ENCODE data around the gene ZNF407.

Gene ZNF407

DNA sequence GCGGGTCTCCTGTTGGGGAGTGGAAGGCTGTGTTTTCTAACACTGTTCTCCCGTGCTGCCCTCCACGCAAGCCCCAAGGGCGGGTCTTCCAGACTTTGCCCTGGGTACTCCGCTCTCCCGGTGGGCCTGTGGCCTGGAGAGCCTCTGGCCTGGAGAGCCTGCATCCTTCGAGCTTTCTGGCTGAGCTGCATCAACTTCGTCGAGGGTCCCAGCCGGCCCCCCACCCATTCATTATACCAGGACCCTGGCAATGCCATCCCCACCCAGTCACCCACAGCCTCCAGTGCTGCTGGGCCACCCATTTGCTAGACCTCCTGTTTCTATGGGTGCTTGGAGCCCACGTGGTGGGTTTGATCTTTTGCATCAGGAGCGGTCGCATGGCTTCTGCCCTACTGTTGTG is 509.1 kb downstream of the ZNF407 start:
- DNase-seq (ENCODE audit: low read depth): no peak
- no peak overlapping the region for H3K4me3 ChIP-seq (ENCODE audit: control insufficient read depth, low read depth, low read length)
- TF ChIP-seq, protein P1, sequence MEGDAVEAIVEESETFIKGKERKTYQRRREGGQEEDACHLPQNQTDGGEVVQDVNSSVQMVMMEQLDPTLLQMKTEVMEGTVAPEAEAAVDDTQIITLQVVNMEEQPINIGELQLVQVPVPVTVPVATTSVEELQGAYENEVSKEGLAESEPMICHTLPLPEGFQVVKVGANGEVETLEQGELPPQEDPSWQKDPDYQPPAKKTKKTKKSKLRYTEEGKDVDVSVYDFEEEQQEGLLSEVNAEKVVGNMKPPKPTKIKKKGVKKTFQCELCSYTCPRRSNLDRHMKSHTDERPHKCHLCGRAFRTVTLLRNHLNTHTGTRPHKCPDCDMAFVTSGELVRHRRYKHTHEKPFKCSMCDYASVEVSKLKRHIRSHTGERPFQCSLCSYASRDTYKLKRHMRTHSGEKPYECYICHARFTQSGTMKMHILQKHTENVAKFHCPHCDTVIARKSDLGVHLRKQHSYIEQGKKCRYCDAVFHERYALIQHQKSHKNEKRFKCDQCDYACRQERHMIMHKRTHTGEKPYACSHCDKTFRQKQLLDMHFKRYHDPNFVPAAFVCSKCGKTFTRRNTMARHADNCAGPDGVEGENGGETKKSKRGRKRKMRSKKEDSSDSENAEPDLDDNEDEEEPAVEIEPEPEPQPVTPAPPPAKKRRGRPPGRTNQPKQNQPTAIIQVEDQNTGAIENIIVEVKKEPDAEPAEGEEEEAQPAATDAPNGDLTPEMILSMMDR (conservative IDR thresholded peaks at IDR 0.05; ENCODE audit: control insufficient read depth, insufficient read depth, low read depth, low read length): no peak

DNA sequence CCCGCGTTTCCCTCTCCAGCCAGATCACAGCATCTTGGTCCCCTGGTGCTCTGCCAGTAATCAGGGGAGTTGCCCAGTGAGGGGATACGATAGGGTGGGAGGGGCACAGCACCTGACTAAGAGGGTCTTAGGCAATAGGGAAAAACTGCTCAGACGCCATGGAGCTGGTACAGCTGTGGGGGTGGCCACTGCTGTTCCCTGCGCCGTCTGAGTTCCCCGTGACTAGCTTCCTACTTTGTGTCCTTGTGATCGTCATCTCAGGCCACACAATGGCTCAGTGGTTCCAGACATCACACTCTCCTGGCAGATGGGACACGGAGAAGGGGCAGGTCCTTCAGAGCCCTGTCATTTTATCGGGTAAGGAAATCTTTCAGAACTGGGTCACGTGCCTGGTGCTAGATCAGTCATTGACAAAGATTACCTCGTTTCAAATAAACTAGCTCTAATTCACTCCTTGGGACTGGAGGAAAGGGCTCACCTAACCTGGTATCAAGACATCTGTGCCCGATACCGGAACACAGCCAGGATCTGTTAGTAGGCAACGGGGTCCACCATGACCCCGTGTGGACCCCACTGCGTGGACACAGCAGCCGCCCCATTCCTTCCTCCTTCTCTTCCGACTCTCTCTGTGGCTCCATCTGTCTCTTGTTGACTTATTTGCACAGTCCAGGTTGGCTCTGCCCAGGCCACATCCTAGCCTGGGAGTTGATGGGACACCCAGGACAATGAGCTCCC is 509.7 kb downstream of the ZNF407 start:
- TF ChIP-seq, protein P1 (conservative IDR thresholded peaks at IDR 0.05; ENCODE audit: control insufficient read depth, insufficient read depth, low read depth, low read length): no peak
- H3K4me3 ChIP-seq (ENCODE audit: control insufficient read depth, low read depth, low read length): no peak overlapping the region
- no peak for DNase-seq (ENCODE audit: low read depth)

DNA sequence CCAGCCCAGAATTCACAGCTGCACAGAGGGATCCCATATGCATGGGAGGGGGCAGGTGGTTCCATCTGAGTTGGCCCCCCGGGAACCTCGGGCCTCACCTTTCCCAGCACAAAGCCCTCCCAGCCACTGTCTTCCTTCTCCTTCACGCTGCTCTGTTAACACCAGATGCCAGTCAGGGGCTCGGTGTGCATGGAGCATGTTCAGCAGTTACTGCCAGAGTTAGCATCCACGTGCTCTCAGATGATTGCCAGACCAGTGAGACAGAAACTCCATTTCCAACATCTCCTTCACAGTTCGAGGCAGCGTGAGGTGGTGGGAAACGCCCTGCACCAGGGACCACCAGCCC is 510.2 kb downstream of the ZNF407 start:
- TF ChIP-seq, protein P1 (conservative IDR thresholded peaks at IDR 0.05; ENCODE audit: control insufficient read depth, insufficient read depth, low read depth, low read length): no peak
- no peak for DNase-seq (ENCODE audit: low read depth)
- no peak overlapping the region for H3K4me3 ChIP-seq (ENCODE audit: control insufficient read depth, low read depth, low read length)

DNA sequence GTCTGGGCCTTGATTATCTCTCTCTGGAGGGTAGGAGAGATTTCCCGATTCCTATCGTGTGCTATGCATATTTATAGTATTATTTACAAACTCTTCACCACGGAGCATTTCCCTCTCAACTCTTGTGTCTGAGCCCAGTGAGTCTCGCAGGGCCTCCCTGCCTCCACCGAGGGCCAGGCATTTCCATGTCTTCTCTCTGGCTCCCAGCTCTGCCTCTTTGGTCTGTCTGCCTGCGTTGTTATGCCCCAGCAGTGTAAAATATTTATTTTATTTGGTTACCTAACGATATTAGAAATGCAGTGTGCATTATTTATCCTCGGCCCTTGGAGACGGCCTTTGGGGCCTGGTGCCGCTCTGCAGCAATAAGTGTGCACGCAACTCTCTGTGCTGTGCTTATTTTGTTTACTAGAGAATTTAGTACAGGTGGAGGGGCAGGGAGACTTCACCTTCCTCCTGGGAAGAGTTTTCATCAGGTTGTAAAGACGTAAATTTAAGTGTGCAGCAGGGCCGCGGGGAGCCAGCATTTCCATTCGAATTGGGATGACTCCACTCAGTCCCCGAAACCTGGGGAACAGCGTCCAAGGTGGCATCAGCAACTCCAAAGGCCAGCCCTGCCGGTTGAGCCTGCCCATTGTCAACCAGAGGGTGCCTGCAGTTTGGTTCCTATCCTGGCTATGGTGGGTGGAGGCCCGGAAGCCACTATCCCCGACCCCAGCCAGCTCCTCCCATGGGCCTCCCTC is 511.1 kb downstream of the ZNF407 start:
- TF ChIP-seq, protein P1 (conservative IDR thresholded peaks at IDR 0.05; ENCODE audit: control insufficient read depth, insufficient read depth, low read depth, low read length): no peak
- DNase-seq (ENCODE audit: low read depth): no peak
- H3K4me3 ChIP-seq (ENCODE audit: control insufficient read depth, low read depth, low read length): no peak overlapping the region

DNA sequence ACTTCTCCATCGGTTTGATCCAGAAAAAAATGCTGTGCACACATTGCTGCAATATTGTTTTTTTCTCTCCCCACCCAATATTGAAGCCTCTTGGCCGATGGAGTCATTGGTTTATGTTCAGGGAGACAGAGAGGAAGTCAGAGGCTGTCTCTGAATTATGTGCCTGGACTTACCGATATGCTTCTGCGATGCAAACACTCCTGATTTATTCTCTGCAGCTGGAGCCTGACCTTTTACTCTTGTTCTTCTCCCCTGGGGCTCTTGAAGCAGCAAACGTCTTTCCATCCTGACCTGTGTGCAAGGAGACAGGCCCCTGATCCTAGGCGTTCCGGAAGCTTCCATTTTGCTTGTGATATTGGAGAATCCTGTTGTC is 511.6 kb downstream of the ZNF407 start:
- no peak for DNase-seq (ENCODE audit: low read depth)
- TF ChIP-seq, protein P1 (conservative IDR thresholded peaks at IDR 0.05; ENCODE audit: control insufficient read depth, insufficient read depth, low read depth, low read length): no peak
- no peak overlapping the region for H3K4me3 ChIP-seq (ENCODE audit: control insufficient read depth, low read depth, low read length)

DNA sequence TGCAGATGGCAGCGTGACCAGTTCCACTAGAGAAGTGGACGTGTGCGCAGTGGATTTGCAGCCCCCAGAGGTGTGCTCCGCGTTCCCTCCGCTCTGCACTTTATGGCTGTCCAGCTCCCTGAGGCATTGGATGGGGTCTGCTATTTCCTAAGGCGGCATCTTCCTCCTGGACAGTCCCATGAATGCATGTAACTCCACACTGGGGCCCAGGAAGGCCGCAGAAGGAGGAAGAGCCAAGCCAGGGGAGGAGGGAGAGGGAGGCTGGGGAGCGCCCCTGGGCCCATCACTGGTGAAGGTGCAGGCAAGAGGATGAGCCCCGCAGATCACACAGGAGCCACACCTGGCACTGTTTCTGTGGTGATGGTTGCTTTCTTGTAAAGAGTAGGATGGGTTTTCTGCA is 512.1 kb downstream of the ZNF407 start:
- no peak overlapping the region for H3K4me3 ChIP-seq (ENCODE audit: control insufficient read depth, low read depth, low read length)
- TF ChIP-seq, protein P1 (conservative IDR thresholded peaks at IDR 0.05; ENCODE audit: control insufficient read depth, insufficient read depth, low read depth, low read length): no peak
- no peak for DNase-seq (ENCODE audit: low read depth)

Data from fibroblast of mammary gland (primary cell).